HPDE6-E6E7 (cell line): Measurements from ENCODE around the gene KCNJ14.

Source experiments
- DNase-seq: peaks from one replicate; pipeline ENCODE4 v3.0.0; 2011; ENCODE audit warnings: missing footprints; ENCODE audit errors: extremely low spot score

The KCNJ14 gene

DNA sequence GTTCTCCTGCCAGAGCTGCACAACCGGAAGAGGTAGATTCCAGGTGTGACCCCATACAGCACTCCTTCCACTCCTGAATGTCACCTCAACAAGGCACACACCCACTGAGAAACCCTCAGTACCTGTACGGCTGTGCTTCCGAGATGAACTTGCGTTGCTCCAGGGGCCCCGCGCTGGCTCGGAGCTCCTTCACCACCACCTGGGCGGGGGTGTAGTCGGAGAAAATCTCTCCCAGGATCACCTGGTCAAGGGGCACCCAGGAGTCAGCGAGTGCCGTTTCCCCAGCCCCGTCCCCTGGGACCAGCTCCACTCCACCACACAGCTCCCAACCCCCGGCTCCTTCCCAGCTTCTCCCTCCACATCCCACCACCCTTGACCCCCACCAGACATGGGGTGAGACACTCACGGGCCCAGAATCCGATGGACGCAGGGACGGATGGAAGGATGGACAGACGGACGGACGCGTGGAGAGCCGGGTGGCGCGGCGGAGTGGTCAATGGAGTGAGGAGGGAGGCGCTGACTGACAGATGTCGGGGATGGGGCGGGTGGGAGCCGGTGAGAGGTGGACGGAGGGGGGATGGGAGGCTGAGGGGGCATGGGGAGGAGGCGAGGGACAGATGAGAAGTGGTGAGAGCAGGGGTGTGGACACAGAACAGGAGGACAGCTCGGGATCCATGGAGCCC lies 53.5 kb downstream of the KCNJ14 start:
- no peak for DNase-seq

DNA sequence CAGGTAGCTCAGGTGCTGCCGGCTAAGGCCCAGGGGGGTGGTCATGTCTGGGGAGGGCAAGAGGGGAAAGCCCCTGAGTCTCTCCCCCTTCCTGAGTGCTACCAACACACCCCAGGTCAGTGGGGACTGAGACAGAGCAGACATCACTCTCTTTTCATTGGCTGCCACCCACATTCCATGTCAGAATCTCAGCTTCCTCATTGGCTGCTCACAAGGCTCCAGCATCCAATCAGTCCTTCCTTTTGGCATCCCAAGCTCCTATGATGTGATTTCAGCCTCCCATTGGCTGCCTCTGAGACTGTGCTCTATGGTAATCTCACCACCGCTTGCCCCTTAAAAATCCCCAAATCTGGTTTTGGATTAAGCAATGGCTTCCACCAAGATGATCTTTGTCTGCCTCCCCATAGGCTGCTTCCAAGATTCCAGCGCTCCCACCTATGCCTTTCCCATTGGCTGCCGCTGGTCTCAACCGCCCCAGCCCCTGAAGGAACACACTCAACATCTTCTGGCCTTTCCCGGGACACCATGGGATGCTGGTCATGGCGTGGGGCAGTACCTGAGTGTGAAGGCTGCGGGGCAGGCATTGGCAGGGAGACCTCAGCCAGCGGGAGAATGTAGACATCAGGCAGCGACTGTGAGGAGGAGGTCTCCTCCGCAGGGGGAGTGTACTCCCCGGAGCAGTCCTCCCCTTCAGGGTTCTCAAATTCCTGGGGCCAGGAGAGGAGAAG lies 54.3 kb downstream of the KCNJ14 start:
- no peak for DNase-seq

GRCh38 chr19:48510421-48511268 lies 55.3 kb downstream of the KCNJ14 start:
- DNase-seq: no peak

- DNase-seq: no peak
These were observed 56.0 kb downstream of the KCNJ14 start for GRCh38 chr19:48511321-48511731.

GRCh38 chr19:48511800-48512503 lies 56.6 kb downstream of the KCNJ14 start, which contains the start of gene LMTK3:
TSS of gene LMTK3 (minus strand) at chr19:48511835. CDS start at chr19:48511576, 259 bp downstream.
- DNase-seq: no peak

DNA sequence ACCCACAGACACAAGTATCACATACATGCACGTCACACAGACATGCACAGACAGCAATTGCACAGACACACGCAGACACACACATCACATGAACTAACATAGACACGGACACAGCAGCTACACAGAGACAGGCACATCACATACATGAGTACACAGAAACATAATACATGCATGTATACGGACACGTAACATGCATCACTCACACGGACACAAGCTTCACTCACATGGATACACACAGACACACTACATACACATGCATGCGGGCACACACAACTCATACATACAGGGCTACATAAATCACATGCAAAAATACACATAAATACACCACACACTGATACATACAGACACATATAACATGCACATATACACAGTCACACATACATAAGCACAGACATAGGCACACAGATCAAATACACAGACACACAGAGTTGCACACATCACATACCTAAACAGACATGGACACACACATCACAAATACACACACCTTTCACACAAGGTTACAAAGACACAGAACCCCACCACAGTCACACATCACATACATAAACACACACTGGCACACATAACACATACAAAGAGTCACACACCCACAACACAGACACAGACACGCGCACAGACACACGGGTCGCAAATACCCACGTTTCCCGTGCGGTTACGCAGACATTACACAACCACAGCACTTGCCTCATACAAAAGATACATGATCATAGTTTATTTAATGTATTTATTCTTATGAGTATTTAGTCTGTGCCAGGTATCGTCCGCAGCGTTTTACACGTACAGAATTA lies 57.3 kb downstream of the KCNJ14 start:
- DNase-seq: no peak

- DNase-seq: peak; percentile 80
These were observed 58.1 kb downstream of the KCNJ14 start for GRCh38 chr19:48513289-48514122.

DNA sequence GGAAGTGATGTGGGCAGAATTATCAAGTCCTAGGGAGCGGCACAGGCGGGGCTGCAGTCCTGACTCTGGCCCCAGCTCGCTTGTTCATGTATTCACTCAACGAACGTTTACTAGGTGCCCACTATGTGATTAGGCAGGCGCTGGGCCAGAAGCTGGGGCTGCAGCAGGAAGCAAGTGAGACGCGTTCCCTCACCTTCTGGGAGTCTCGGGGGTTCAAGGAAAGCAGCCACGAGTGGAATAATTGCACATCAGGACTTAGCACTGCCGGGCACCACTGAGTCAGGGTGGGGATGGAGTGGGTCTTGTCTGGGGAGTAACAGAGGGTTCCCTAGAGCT lies 58.7 kb downstream of the KCNJ14 start:
- no peak for DNase-seq

DNA sequence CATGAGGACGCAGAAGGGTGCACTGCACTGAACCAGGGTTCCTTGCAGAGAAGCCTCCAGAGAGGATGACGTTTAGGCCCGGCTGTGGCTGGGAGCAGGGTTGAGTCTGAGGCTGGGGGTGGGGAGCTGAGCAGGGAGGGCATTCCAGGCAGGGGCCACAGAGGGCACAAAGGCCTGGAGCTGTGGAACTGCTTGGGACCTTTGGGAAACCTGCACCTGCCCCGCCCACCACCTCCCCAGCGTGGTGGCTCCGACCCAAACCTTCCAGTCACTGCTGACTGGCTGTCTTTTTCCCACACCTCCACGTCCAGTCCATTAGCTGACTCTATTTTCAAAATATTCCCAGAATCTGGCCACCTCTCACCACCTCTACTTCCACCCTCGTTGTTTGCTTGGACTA lies 61.2 kb downstream of the KCNJ14 start:
- no peak for DNase-seq
